ENCODE data around the gene RPH3AL. TPM values are rescaled to one million over a fixed set of nuclear protein-coding genes. Genes with fewer than 3 reads are reported as not detected.

The RPH3AL gene
- total RNA-seq, 1 donor from 2014 or later, result 40.8 TPM

DNA sequence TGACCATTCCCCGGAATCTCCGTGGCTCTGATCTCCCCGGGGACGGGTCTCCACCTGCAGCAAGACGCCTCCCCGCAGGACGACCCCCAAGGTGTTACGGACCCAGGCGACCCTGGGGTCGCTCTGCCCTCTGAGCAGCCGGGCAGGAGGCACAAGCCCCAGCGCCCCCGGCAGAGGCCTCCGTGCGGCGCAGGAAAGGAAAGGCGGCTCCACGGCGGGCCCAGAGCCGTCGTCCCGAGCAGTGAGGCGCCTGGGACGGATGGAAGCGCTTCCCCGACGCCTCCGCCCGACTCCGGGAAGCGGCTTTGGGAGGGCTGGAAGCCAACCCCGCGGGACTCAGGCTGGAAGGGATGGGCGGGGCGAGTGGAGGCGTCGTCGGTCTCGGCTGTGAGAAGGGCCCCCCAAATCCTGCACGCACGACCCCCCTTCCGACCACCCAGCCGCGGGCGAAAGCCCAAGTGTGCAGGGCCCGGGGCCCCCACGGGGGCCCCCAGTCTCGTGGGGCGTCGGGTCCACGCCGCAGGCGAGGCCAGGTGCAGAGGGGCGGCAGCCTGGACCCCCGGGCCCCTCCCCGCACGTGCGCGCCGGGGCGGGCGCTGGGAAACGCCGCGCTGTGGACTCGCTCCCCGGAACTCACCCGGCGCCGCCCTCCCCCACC is 32.7 kb upstream of the RPH3AL start:
- TF ChIP-seq, protein P1, sequence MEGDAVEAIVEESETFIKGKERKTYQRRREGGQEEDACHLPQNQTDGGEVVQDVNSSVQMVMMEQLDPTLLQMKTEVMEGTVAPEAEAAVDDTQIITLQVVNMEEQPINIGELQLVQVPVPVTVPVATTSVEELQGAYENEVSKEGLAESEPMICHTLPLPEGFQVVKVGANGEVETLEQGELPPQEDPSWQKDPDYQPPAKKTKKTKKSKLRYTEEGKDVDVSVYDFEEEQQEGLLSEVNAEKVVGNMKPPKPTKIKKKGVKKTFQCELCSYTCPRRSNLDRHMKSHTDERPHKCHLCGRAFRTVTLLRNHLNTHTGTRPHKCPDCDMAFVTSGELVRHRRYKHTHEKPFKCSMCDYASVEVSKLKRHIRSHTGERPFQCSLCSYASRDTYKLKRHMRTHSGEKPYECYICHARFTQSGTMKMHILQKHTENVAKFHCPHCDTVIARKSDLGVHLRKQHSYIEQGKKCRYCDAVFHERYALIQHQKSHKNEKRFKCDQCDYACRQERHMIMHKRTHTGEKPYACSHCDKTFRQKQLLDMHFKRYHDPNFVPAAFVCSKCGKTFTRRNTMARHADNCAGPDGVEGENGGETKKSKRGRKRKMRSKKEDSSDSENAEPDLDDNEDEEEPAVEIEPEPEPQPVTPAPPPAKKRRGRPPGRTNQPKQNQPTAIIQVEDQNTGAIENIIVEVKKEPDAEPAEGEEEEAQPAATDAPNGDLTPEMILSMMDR (conservative IDR thresholded peaks at IDR 0.05; ENCODE audit: low read depth, low read length), result no peak
- peak overlapping the region; percentile 64 for H3K4me3 ChIP-seq (ENCODE audit: low read depth, low read length)
- DNase-seq (ENCODE audit: low read depth), result no peak

DNA sequence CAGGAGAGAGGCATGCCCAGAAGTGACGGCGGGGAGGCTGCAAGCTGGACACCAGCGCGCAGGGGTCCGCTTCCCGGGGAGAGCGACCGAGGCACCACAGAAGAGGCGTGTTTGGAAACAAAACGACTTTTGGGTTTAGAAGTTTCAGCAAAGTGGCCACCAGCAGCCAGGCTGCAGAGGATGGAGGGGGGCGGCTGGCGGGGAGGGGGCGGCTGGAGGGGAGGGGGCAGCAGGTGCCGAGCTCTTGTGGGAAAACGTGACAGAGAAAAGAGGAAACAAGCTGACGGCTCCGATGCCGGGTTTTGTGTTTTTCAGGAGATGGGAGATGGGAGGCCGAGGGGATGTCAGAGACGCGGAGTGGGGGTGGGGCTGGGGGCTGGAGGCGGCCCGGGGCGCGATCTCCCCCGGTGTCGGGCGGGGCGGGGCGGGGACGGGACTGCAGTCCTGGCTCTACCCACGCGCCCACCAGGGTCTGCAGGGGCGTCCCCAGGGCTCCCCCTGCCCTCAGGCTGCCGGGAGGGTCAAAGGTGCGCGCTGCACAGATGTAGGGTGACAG is 32.1 kb upstream of the RPH3AL start:
- TF ChIP-seq, protein P1 (conservative IDR thresholded peaks at IDR 0.05; ENCODE audit: low read depth, low read length), result no peak
- DNase-seq (ENCODE audit: low read depth), result no peak
- H3K4me3 ChIP-seq (ENCODE audit: low read depth, low read length), result peak overlapping the region; percentile 64

DNA sequence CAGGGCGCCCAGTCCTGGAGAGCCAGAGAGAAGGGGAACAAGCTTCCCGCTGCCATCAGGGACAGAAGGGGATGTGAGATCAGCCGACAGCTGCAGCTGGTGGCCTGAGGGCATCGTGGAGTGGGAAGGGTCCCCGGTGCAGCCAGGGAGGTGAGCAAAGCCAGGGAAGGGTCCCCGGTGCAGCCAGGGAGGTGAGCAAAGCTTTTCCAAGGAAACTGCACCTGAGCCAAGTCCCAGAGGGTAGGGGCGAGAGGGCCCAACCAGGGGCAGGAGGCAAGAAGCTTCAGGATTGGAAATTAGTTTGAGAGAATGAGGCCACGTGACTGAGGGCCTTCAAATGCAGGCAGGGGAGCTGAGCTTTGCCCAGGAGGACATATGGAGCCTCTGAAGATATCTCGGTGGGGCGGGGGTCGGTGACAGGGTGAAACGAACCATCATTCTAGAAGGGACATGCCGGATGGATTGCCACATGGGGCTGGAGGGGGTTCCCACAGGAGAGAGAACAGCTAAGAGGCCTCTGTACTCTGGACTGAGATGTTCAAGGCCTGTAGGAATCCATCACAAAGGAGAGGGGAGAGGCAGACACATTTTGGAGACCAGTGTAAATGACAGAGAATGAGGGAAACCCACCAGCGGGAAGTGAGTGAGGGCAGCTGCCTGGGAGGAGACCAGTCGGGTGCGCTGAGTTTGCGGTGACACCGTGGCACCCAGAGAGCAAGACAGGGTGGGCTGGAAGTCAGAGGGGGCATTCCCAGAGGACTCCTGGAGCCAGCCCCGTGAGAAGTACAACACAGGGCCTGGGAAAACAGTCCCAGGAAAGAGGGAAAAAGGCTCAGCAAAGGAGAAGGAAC is 31.4 kb upstream of the RPH3AL start:
- no peak for DNase-seq (ENCODE audit: low read depth)
- TF ChIP-seq, protein P1 (conservative IDR thresholded peaks at IDR 0.05; ENCODE audit: low read depth, low read length), result no peak
- no peak overlapping the region for H3K4me3 ChIP-seq (ENCODE audit: low read depth, low read length)

DNA sequence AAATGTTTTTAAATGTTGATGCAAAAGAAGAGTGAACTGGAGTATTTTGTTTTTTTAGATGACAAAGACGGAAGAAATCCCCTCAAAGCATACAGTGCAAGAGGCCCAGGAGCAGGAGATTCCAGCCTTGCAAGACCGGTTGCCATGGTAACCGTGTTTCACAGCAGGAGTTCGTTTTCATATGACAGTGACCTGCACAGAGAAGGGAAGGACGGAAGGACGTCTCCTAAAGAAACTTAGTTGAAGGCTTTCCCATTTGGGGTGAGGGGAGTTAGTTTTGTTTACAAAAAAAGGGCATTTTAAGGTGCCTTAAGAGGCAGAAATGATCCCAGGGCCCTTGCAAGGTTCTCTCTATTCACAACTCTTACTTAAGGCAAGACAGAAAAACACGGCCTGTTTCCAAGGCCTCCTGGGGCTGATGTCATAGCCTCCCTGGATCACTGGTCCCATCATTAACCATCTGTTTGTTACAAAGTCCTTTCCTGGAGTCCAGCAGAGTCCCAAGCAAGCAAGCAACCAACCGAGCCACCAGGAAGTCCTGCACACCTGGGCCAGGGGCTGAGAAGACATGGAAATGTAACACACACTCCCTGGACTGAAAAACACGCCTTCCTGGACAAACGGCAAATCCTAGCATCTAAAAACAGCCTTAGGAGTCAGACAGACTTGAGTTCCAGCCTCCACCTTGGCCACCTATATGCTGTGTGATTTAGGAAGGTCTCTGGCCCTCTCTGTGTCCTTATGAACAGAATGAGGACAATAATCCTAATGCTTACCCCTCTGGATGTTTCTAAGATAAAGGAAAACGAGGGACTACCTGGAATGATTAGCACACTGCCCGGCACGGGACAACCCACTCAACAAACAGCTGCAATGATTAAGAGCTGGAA is 30.3 kb upstream of the RPH3AL start:
- DNase-seq (ENCODE audit: low read depth), result peak; percentile 76
- no peak overlapping the region for H3K4me3 ChIP-seq (ENCODE audit: low read depth, low read length)
- TF ChIP-seq, protein P1 (conservative IDR thresholded peaks at IDR 0.05; ENCODE audit: low read depth, low read length), result no peak

DNA sequence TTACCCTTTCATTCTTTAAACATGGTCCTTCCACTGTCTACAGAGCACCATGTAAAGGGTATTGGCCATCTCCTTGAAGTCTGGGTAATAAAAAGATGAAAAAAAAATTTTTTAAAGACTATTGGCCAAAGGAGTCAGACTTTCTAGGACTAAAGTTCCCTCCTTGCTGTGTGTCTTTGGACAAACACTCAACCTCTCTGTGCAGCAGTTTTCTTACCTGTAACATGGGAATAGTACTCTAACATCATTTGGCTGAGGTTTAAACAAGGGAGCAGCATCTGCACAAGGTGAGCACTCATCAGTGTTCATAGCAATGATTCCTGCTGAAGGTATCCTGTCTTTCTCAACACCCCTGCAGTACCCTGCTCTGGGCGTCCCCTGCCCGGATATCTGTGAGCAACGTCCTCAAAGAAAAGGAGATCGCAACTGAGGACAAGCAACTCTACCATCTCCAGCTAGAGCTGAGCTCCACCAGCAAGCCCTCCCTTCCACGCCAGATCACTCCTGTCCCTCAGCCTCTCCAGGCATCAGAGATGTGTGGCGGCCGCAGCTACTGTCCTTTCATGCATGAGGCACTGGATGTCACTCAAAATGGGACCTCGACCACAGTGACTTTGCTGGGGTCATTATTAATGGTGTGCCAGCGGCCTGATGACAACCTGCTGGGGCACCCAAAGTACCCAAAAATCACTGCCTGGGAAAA is 29.5 kb upstream of the RPH3AL start:
- no peak for DNase-seq (ENCODE audit: low read depth)
- TF ChIP-seq, protein P1 (conservative IDR thresholded peaks at IDR 0.05; ENCODE audit: low read depth, low read length), result no peak
- no peak overlapping the region for H3K4me3 ChIP-seq (ENCODE audit: low read depth, low read length)

DNA sequence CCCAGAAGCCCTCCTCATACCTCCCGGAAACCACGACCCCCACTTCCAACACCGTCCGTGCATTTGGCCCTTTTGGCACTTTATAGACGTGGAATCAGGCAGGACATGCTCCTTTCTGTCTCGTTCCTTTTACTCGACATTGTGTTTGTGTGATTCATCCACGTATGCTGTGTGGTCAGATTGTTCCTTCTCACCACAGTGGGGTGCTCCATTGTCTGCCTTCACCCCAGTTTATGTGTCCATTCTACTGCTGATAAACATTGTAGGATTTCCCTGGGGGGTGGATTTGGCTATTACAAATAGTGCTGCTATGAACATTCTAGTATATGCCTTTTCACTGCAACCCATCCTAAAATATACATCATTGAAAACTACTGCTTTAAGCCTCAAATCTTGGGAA is 28.9 kb upstream of the RPH3AL start:
- TF ChIP-seq, protein P1 (conservative IDR thresholded peaks at IDR 0.05; ENCODE audit: low read depth, low read length), result no peak
- H3K4me3 ChIP-seq (ENCODE audit: low read depth, low read length), result no peak overlapping the region
- DNase-seq (ENCODE audit: low read depth), result no peak

All from epithelial cell of proximal tubule (primary cell).